Activated effector memory CD4-positive, alpha-beta T cell treated with Interleukin-2 at 50 U/mL for 16 hours (primary cell): ENCODE data around the gene ZACN.

Source experiments
- DNase-seq: peaks from one replicate; pipeline ENCODE4 v3.0.0-alpha.2; 2020

ZACN gene

GRCh38 chr17:76104140-76104895 lies 25.3 kb downstream of the ZACN start:
- DNase-seq: no peak

DNA sequence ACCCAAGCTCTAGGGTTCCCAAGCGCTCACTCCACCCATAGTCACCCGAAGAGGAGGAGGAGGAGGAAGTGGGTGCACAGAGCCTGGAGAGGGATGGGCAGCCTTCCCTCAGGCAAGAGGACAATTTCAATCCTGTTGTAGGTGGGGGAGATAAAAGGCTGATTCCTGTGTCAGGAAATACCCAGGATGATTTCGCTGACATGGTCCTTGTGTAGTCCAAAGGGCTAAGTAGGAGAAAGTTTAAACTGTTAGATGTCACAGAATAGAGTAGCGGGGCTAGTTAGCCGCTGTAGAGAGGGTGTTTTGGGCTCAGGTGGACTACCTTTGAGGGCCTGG lies 25.9 kb downstream of the ZACN start:
- DNase-seq: no peak

DNA sequence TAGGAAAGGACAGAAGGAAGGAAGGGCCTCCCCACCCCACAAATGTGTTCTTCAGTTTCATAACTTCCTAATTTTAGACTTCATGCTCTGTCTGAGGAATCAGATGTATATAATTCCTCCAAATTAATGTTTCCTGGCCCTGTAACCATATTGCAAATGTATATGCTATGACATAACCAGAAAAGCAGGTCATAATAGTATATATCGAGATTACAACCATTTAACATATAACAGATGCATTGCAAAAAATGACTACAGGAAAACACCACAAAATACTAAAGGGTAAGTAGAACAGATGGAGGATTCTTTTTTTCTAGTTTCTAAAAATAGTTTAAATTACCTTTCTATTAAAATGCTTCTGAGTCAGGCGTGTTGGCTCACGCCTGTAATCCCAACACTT lies 27.7 kb downstream of the ZACN start:
- DNase-seq: no peak

DNA sequence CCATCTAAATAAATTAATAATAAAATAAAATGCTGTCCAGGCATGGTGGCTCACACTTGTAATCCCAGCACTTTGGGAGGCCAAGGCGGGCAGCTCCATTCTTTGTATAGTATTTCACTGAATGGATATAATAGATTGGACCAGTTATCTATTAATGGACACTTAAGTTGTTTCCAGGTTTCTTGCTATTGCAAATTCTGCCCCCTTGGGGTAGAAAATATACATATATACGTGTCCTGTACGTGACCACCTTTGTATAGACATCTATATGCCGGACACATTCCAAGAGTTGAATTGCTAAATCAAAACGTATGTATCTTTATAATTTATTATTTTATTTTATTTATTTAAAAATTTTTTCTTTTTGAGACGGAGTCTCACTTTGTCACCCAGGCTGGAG lies 28.5 kb downstream of the ZACN start:
- no peak for DNase-seq

GRCh38 chr17:76111956-76112355 lies 33.0 kb downstream of the ZACN start:
- DNase-seq: no peak

- no peak for DNase-seq
Observed at GRCh38 chr17:76115138-76115754, 36.3 kb downstream of the ZACN start.

DNA sequence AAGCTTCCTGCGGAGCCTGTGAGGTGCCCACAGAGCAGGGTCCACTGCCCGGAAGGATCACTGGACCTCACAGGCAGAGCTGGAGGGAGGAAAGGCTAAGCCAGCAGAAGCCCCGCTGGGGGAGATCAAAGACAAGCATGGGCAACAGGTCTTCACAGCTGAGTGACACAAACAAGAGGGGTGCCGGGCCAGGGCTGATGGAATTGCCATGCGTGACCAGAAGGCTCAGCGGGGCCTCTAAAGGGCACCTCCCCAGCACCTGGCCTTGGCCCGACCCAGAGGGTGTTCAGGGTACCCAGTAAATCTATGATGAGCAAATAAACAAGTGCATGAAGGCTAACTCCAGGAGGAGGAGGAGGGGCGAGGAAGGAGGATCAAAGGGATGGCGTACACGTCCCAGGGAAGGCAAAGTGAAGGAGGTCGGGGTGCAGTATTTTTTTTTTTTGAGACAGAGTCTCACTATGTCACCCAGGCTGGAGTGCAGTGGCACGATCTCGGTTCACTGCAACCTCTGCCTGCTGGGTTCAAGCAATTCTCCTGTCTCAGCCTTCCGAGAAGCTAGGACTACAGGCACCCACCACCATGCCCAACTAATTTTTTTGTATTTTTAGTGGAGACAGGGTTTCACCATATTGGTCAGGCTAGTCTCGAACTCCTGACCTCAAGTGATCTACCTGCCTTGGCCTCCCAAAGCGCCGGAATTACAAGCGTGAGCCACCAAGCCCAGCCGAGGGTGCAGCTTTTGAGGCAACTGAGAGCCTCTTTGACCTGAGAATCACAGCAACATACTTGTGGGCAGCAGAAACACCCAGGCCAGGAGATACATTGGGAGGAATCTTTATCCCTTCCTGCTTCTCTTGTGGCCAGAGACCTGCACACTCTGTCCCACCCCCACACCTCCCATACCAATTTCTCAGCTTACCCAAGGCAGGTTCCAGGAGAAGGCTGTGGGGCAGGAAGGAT lies 40.7 kb downstream of the ZACN start:
- no peak for DNase-seq

- DNase-seq: no peak
Observed at GRCh38 chr17:76120658-76121008, 41.7 kb downstream of the ZACN start.

GRCh38 chr17:76121932-76122430 lies 43.0 kb downstream of the ZACN start:
- DNase-seq: no peak

GRCh38 chr17:76122431-76123190 lies 43.6 kb downstream of the ZACN start:
- DNase-seq: no peak

DNA sequence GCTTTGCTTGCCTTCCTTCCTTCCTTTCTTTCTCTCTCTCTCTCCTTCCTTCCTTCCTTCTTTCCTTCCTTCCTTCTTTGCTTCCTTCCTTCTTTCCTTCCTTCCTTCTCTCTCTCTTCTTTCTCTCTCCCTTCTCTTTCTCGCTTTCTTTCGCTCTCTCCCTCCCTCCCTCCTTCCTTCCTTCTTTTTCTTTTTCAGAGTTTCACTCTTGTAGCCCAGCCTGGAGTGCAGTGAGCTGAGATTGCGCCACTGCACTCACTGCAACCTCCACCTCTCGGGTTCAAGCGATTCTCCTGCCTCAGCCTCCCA lies 44.2 kb downstream of the ZACN start:
- DNase-seq: no peak

DNA sequence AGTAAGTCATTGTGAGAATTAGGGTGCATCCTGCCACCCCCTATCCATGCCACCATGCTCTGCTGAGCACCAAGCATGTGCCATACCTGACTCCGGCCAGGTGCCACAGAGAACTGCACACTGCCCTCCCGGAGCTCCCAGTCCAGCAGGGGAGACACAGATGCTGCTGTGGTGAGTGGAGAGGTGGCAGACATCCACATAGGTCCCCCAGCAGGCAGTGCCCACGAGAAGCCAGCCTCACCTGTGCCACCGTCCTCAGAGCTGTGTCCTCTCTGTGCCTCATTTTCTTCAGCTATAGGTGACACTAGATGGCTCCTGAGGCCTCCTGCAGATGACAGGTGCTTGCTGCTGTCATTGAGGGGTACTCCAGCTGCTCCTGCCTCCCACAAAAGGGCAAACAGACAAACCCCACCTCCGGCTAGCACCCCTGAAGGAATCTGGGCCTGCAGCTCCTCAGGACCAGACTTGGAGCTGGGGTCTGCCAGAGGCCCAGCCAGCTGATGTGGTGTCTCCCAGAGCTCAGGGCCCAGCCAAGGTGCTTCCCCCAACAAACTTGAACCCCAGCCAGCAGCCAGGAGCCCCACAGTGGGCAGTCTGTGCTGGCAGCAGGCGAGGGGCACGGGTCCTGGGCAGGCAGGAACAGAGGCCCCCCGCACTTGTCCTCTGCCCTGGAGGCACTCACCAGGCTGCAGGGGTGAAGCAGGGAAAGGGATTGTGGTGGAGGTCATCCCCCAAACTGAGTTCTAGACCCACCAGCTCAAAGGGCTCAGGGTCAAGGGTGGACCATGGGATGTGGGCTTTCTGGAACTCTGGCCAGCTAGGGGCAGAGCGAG lies 45.0 kb downstream of the ZACN start:
- DNase-seq: no peak

DNA sequence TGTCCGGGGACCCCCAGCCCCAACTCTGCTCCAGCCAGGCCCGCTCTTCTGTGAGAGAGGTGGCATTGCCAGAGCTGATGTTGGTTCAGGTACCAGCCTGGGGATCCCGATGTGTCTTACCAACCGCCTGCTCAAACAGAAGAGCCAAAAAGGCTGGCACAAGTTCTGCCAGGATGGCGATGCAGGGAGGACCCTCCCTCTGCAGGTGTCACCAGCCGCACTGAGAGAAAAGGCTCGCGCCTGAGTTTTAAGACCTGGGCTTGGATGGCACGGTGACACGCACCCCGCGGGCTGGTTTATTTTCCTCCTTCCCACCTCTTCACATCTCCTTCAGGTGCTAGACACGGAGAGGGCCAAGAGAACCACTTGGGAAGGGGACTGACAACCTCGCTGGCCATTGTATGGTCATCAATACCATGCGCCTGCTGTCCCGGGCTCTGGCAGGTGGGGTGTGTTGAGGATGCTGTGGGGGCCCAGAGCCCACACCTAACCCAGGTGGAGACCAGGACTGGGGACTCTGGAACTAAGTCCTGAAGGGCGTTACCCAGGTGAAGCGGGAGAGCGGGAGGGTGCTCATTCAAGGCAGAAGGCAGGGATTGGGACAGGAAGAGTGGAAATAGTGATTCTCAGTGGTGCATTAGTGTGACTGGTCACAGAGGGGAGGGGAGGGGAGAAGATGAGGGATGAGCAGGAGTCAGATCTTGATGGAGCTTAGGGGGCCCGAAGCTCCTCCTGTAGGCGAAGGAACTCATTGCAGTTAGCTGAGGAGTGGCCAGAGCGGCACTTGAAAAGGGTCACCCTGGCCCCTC lies 45.8 kb downstream of the ZACN start:
- no peak for DNase-seq

GRCh38 chr17:76125391-76125675 lies 46.4 kb downstream of the ZACN start:
- DNase-seq: no peak

DNA sequence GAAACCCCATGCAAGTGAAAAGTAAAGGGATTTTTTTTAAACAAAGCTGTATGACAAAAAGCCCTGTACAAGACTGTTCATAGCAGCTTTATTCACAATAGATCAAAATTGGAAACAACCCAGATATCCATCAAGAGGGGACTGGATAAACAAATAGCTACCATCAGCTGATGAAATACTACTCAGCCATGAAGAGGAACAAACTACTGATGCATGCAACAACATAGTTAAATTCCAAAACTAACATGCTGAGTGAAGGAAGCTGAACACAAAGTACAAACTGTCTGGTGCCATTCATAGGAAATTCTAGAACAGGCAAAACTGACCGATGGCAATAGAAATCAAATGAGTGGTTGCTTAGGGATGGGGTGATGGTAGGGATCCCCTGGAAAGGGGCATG lies 46.9 kb downstream of the ZACN start:
- DNase-seq: no peak

- no peak for DNase-seq
Observed at GRCh38 chr17:76130473-76130872, 51.5 kb downstream of the ZACN start.

DNA sequence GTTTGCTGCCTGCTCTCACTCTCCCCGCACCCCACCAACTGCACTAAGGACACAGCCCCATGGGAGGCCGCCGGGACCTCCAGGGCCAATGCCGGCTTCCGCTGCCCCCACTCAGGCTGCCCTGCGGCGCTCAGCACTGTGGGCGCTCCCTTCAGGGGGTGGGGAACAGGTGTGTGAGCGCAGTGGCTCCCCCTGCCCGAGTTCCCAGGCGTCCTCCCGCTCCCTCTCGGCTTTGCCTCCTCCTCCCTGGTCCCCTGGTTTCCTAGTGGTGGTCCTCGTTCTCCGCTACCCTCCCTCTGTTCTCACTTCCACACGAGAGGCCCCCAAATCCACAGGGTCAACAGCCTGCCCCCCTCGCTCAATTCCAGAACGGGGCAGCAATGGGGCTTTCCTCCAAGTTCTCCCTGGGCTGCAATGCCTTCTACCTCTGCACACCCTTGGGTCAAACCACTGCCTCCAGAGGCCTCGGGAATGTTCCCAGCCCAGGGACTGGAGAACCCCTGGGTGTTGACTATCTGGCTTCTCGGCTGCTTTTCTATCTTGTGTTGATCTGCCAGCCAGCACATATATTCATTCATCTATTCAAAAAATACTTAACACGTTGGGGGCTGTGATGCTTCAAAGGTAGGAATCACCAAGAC lies 52.2 kb downstream of the ZACN start:
- no peak for DNase-seq

GRCh38 chr17:76131692-76132573 lies 53.0 kb downstream of the ZACN start:
- no peak for DNase-seq
